OCI-LY1 (cell line): Measurements from ENCODE around the gene NNT.
"Not testable (repeated sequence)": the region's sequence is repeated elsewhere in the genome, so short reads cannot be mapped to it uniquely, and the experiment has no call there.

ENCODE experiments used
- H2AFZ ChIP-seq: fragments of 200-600 bp; sonication (generic), shearing (Covaris generic); 2 replicates; pipeline ENCODE4 v1.6.0; 2014; ENCODE audit warnings: antibody characterized with exemption, mild to moderate bottlenecking, low read length
- H3F3A ChIP-seq: fragments of 200-600 bp; sonication (generic), shearing (Covaris generic); 2 replicates; pipeline ENCODE4 v1.6.0; 2014; ENCODE audit warnings: mild to moderate bottlenecking, antibody characterized with exemption, low read length, moderate library complexity; ENCODE audit not compliant: insufficient read depth
- H3K27ac ChIP-seq: fragments of 200-600 bp; sonication (generic); 2 replicates; pipeline ENCODE4 v1.5.1; 2014; ENCODE audit warnings: low read length, mixed run types, mild to moderate bottlenecking, low read depth; ENCODE audit not compliant: poor library complexity, severe bottlenecking
- H3K27me3 ChIP-seq: fragments of 200-600 bp; sonication (generic); 2 replicates; pipeline ENCODE4 v1.6.0; 2014; ENCODE audit warnings: antibody characterized with exemption, mild to moderate bottlenecking, low read length, moderate library complexity; ENCODE audit not compliant: insufficient read depth
- H3K36me3 ChIP-seq: fragments of 200-600 bp; sonication (generic); 2 replicates; pipeline ENCODE4 v1.6.1; 2014; ENCODE audit warnings: mild to moderate bottlenecking, antibody characterized with exemption, low read length, moderate library complexity, mixed read lengths; ENCODE audit not compliant: insufficient read depth
- H3K4me1 ChIP-seq: fragments of 200-600 bp; sonication (generic); 2 replicates; pipeline ENCODE4 v1.5.1; 2014; ENCODE audit warnings: mild to moderate bottlenecking, low read length, moderate library complexity; ENCODE audit not compliant: insufficient read depth, severe bottlenecking
- H3K4me2 ChIP-seq: fragments of 200-600 bp; sonication (generic), shearing (Covaris generic); 2 replicates; pipeline ENCODE4 v1.6.1; 2014; ENCODE audit warnings: low read length
- H3K4me3 ChIP-seq: fragments of 200-600 bp; sonication (generic); 2 replicates; pipeline ENCODE4 v1.5.1; 2014; ENCODE audit warnings: low read length, low read depth, mild to moderate bottlenecking, mixed read lengths; ENCODE audit not compliant: poor library complexity, severe bottlenecking
- H3K79me2 ChIP-seq: fragments of 200-600 bp; shearing (Covaris generic); 2 replicates; pipeline ENCODE4 v1.6.1; 2016; ENCODE audit warnings: mixed run types, low read length, mixed read lengths; ENCODE audit not compliant: insufficient read depth
- H3K9ac ChIP-seq: fragments of 200-600 bp; sonication (generic), shearing (Covaris generic); 2 replicates; pipeline ENCODE4 v1.6.1; 2014; ENCODE audit warnings: mild to moderate bottlenecking, low read length, mixed read lengths
- H3K9me2 ChIP-seq: fragments of 200-600 bp; sonication (generic), shearing (Covaris generic); 2 replicates; pipeline ENCODE4 v1.6.1; 2014; ENCODE audit warnings: low read depth, mild to moderate bottlenecking, low read length, mixed read lengths
- H3K9me3 ChIP-seq: fragments of 200-600 bp; shearing (Covaris generic); 2 replicates; pipeline ENCODE4 v1.6.1; 2014; ENCODE audit warnings: low read length, mixed read lengths
- H4K20me1 ChIP-seq: fragments of 200-600 bp; sonication (generic), shearing (Covaris generic); 2 replicates; pipeline ENCODE4 v1.6.0; 2016; ENCODE audit warnings: mild to moderate bottlenecking, low read length; ENCODE audit not compliant: insufficient read depth
- EZH2 ChIP-seq: fragments of 200-600 bp; sonication (generic), shearing (Covaris generic); IDR thresholded peaks from 2 replicates; pipeline ENCODE4 v1.8.0; 2017; ENCODE audit warnings: borderline replicate concordance, mixed run types, mild to moderate bottlenecking, antibody characterized with exemption, low read length, moderate library complexity, mixed read lengths
- TF ChIP-seq, protein P1 (sequence below): fragments of 200-600 bp; sonication (generic), shearing (Covaris generic); IDR thresholded peaks from 2 replicates; pipeline ENCODE4 v1.5.1; 2017; ENCODE audit warnings: mild to moderate bottlenecking, antibody characterized with exemption, low read length, moderate library complexity, mixed read lengths

NNT gene

DNA sequence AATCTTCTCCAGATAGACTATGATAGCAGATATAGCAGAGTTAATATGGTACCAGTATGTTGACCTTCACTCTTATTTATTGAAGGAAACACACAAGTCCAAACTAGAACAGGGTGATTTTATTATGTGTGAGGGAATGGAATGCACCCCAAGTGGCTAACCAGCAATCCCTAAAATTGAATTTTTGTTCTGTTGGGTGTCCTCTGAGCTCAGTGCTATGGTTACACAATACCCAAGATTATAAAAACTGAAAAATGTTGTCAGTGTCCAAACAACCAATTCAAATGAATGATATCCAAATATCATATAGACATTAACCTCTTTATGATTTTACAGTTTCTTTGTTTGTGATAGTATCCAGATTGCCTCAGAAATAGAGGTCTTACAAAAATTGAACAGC is 60.9 kb downstream of the NNT start:
- H3K9ac ChIP-seq: no peak overlapping the region
- H3K9me2 ChIP-seq: no peaks in the 10 kb centered on the region
- H3K4me3 ChIP-seq: no peak overlapping the region
- H3K4me1 ChIP-seq: no peaks in the 10 kb centered on the region
- TF ChIP-seq EZH2: no peak
- TF ChIP-seq, protein P1, sequence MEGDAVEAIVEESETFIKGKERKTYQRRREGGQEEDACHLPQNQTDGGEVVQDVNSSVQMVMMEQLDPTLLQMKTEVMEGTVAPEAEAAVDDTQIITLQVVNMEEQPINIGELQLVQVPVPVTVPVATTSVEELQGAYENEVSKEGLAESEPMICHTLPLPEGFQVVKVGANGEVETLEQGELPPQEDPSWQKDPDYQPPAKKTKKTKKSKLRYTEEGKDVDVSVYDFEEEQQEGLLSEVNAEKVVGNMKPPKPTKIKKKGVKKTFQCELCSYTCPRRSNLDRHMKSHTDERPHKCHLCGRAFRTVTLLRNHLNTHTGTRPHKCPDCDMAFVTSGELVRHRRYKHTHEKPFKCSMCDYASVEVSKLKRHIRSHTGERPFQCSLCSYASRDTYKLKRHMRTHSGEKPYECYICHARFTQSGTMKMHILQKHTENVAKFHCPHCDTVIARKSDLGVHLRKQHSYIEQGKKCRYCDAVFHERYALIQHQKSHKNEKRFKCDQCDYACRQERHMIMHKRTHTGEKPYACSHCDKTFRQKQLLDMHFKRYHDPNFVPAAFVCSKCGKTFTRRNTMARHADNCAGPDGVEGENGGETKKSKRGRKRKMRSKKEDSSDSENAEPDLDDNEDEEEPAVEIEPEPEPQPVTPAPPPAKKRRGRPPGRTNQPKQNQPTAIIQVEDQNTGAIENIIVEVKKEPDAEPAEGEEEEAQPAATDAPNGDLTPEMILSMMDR: no peak
- H3F3A ChIP-seq: no peaks in the 10 kb centered on the region
- peaks cover 58% of the 10 kb centered on the region for H3K36me3 ChIP-seq
- H3K9me3 ChIP-seq: no peaks in the 10 kb centered on the region
- no peak overlapping the region for H2AFZ ChIP-seq
- no peaks in the 10 kb centered on the region for H4K20me1 ChIP-seq
- no peak overlapping the region for H3K27ac ChIP-seq
- no peaks in the 10 kb centered on the region for H3K27me3 ChIP-seq
- no peak overlapping the region for H3K4me2 ChIP-seq
- no peaks in the 10 kb centered on the region for H3K79me2 ChIP-seq

DNA sequence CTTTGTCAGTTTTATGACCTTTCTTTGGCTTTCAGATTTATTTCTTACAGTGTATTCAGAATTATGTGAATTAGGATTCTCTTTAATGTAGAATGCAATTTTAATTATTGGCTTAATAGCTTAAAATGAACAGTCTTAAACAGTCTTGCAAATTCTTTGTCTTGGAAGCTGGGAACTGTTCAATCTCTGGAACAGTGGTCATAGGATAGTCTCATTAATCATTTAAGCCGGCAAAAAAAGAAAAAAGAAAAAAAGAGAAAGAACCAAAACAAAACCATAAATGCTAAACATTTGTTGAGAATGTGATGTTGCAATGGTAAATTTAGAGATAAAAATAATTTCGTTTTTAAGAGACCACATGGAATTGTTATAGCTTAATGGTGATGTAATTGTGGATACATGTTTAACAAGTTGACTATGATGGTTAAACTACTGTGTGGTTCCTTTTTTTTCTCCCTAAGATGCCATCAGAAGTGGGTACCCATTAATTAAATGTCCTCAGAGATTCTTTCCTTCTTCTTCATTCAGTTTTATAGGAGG is 61.6 kb downstream of the NNT start:
- no peak overlapping the region for H3K9ac ChIP-seq
- H3K4me1 ChIP-seq: no peaks in the 10 kb centered on the region
- no peaks in the 10 kb centered on the region for H4K20me1 ChIP-seq
- H3K79me2 ChIP-seq: no peaks in the 10 kb centered on the region
- no peaks in the 10 kb centered on the region for H3K9me3 ChIP-seq
- H3K4me3 ChIP-seq: no peak overlapping the region
- H3K27me3 ChIP-seq: no peaks in the 10 kb centered on the region
- no peaks in the 10 kb centered on the region for H3F3A ChIP-seq
- no peak overlapping the region for H3K4me2 ChIP-seq
- H3K36me3 ChIP-seq: peaks cover 51% of the 10 kb centered on the region
- no peak for TF ChIP-seq EZH2
- TF ChIP-seq, protein P1: no peak
- no peak overlapping the region for H2AFZ ChIP-seq
- no peaks in the 10 kb centered on the region for H3K9me2 ChIP-seq
- no peak overlapping the region for H3K27ac ChIP-seq

DNA sequence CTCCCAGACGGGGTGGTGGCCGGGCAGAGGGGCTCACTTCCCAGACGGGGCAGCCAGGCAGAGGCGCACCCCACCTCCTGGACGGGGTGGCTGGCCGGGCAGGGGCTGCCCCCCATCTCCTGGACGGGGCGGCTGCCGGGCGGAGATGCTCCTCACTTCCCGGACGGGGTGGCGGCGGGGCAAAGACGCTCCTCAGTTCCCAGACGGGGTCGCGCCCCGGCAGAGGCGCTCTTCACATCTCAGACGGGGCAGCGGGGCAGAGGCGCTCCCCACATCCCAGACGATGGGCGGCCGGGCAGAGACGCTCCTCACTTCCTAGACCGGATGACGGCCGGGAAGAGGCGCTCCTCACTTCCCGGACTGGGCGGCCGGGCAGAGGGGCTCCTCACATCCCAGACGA is 62.8 kb downstream of the NNT start:
- H2AFZ ChIP-seq, H3F3A ChIP-seq, H3K27me3 ChIP-seq, H3K9me2 ChIP-seq, H3K79me2 ChIP-seq, H3K4me3 ChIP-seq, H4K20me1 ChIP-seq, H3K4me1 ChIP-seq, H3K4me2 ChIP-seq, H3K9ac ChIP-seq, H3K27ac ChIP-seq, H3K9me3 ChIP-seq: not testable (repeated sequence)
- H3K36me3 ChIP-seq: peaks cover 41% of the 10 kb centered on the region

DNA sequence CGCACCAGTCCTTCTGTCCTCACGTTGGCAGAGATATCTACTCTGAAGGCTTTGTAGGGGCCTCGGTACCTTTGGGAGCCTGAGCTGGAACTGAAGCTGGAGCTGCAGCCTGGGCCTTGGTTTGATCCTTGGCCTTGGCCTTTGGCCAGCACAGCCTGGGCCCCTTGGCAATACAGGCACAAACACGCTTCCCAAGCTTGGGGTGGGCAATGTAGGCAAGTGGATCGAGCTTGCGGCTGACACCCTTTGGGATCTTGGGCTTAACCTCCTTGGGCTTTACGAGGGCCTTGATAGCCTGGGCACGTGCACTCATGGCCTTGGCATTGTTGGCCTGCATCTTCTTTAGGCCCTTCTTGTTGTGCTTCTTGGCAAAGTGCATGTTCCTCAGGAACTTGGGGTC is 63.7 kb downstream of the NNT start:
- H3K9me2 ChIP-seq, H2AFZ ChIP-seq, H3K9ac ChIP-seq, H4K20me1 ChIP-seq, H3K4me2 ChIP-seq, H3K4me3 ChIP-seq, H3K27me3 ChIP-seq, H3K9me3 ChIP-seq, H3K27ac ChIP-seq, H3K4me1 ChIP-seq, H3K79me2 ChIP-seq, H3F3A ChIP-seq: not testable (repeated sequence)
- H3K36me3 ChIP-seq: peaks cover 37% of the 10 kb centered on the region

DNA sequence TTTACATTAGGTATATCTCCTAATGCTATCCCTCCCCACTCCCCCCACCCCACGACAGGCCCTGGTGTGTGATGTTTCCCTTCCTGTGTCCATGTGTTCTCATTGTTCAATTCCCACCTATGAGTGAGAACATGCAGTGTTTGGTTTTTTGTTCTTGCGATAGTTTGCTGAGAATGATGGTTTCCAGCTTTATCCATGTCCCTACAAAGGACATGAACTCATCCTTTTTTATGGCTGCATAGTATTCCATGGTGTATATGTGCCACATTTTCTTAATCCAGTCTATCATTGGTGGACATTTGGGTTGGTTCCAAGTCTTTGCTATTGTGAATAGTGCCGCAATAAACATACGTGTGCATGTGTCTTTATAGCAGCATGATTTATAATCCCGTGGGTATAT is 64.4 kb downstream of the NNT start:
- H3K4me2 ChIP-seq, H3F3A ChIP-seq, H3K9me2 ChIP-seq, H4K20me1 ChIP-seq, H3K27ac ChIP-seq, H3K9me3 ChIP-seq, H3K4me3 ChIP-seq, H3K27me3 ChIP-seq, H2AFZ ChIP-seq, H3K79me2 ChIP-seq, H3K4me1 ChIP-seq, H3K9ac ChIP-seq: not testable (repeated sequence)
- peaks cover 31% of the 10 kb centered on the region for H3K36me3 ChIP-seq
